ENCODE measurements around the gene CCSER2.
"Not testable (repeated sequence)": the region's sequence is repeated elsewhere in the genome, so short reads cannot be mapped to it uniquely, and the experiment has no call there.

CCSER2 gene

DNA sequence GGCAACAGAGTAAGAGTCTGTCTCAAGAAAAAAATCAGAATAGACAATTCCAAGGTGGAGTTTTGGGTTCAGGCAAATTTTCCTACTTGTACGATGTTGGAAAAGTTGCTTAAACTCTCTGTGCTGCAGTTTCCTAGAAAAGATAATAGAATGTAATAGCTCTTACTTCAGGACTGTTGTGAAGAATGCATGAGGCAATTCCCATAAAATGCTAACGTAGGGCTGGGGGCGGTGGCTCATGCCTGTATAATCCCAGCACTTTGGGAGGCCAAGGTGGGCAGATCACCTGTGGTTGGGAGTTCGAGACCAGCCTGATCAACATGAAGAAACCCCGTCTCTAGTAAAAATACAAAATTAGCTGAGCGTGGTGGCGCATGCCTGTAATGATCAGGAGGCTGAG, 121.0 kb downstream of the CCSER2 start:
- DNase-seq (ENCODE audit: low spot score): not testable (repeated sequence)

DNA sequence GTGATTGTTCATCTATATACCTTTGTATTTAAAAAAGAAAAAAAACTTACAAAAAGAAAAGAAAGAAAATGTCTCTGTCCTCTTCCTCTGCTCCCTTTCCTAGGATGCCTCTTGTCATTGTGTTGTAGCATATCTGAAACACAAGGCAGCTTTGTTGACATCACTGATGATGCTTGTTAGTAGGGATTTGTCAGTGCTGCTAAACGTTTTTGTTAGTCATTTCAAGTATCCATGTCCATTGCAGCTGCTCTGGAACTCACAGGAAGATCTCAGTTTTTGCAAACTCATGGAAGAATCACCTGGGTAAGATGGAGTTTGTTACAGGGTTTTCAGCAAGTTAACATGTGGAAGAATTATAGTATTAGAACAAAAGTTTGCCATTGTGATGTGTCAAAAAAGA, 123.6 kb downstream of the CCSER2 start:
- DNase-seq (ENCODE audit: low spot score): no peak

DNA sequence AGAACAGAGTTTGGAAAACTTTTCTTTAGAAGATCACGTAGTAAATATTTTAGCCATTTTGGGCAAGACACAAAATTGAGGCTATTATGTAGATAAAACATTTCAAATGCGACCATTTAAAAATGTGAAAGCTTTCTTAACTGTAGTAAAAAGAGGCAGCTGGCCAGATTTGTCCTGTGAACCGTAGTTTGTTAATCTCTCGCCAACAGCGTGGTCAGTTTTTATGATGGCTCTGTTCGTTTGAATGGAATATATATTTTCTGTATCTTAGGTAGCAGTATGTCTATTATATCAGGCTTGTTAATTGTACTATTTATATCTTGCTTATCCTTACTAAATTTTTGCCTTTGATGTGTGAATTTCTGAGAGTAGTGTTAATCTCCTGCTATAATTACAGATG, 124.9 kb downstream of the CCSER2 start:
- DNase-seq (ENCODE audit: low spot score): no peak

DNA sequence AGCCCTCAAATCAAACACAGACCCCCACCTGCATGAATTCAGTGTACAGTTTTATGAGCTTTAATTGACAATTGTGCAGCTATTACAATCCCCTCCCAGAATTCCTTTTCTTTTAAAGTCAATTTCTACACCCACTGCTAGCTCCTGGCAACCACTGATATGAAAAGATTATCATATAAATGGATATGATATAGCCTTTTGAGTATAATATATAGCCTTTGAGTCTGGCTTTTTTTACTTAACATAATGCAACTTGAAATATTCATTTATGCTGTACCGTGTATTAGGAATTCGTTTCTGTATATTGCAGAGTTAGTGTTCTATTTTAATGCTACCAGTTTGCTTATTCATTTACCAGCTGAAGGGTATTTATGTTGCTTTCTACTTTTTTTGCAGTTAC, 127.7 kb downstream of the CCSER2 start:
- DNase-seq (ENCODE audit: low spot score): no peak

DNA sequence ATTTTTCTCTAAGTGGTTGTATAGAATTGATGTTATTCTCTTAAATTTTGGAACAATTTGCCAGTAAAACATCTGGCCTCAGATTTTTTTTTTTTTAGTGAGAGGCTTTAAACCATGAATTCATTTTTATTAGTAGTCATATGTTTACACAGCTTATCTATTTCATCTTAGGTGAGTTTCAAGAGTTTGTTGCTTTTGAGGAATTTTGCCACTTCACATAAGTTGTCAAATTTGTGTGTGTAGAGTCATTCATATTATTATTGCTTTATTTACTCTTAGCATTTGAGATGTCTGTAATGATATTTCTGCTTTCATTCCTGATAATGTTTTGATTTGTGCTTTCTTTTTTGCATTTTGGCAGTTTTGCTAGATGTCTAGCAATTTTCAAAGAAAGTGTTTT, 132.1 kb downstream of the CCSER2 start:
- DNase-seq (ENCODE audit: low spot score): no peak

DNA sequence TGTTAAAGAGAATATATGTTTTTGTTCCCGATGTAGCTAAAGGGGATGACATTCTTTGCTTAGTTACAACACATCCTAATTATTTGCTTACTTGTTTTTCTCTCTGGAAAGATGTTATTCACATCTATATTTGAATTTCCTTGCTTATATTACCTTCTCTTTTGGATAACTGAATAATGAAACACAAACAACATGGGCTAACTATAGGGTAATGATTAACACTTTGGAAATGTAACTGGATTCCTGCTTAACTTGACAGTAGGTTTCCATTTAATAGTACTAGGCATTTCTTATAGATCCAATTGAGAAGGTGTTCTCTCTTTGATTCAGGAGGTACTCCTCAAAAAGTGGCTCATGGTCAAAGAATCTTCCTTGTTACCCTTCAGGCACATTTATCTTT, 141.1 kb downstream of the CCSER2 start:
- no peak for DNase-seq (ENCODE audit: low spot score)

DNA sequence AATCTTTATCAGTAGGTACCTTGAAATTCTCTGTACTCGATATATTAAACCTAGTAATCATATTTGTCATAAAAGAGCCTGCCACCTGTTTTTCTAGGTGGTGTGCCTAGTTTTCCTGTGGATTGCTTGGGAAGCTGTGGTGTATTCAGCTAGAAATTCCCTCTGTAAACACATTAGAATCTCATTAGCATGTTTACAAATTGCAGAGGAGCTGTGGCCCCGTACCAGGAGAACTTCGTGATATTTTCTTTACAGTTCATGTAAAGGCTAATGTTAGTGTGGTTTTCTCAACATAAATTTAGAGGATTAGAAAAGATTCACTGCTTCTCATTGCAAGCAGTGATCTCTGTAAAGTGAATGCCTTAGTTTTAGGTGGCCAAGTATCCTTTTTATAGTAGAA, 144.7 kb downstream of the CCSER2 start:
- no peak for DNase-seq (ENCODE audit: low spot score)

DNA sequence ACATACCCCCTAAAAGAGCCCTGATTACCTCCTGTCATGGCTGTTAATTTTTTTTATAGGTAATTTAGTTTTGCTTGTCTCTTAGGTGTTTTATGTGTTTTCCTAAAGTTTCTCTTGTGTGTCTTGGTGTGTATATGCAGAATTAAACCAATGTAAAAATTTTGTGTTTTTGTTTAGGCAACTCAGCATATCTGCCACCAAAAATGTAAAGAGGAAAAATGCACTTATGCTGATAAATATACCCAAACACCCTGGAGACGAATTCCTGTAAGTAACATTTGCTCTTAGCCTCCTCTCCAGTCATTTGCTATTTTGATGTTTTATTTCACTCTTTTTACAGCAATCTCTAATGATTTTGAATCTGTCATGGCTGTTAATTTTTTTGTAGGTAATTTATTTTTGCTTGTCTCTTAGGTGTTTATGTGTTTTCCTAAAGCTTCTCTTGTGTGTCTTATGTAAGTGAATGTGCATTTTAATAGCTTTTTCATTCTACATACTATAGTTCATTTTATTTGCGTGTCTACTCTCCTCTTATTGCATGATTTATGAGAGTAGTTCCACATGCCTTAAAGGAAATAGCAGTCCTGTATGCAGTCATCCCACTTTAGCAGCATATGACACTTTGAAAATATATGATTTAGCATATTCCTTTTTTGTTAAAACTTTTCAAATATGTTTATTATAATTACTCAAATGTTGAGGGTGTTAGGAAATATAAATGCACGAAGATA, 149.2 kb downstream of the CCSER2 start:
- no peak for DNase-seq (ENCODE audit: low spot score)

DNA sequence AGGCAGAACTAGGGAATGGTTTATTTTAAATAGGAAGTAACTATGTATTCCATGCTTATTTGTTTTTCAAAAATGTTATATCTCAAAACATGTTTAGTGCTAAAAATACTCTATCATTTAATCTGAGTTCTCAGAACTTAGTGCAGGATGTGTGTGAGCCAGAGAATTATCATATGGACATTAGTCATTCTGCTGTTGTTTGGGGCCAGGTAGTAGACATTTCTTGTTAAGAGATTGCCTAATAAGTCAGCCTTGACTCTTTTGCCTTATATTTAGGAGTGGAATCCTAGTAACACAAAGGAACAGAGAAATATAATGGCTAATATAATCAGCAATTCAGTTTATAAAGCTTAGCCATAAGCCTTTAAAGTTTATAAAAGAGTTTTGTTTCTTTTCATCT, 149.8 kb downstream of the CCSER2 start:
- DNase-seq (ENCODE audit: low spot score): no peak

DNA sequence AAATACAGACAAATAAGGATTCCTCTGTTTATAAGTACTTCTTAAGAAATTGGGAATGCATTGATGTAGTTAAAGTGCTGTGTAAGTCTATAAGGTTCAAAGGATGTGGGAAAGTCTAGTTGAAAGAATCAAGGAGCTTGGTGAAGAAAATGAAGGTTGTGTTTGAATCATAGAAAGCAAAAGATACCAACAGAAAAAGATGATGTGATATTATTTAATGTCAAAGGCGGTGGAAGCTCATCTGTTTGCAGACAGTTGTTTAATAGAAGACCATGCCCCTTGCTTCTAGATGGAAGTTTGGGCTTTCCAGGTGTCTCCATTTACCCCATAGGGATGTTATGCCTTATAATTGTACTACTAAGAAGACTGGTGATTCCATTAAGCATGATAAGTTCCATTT, 150.3 kb downstream of the CCSER2 start:
- no peak for DNase-seq (ENCODE audit: low spot score)

DNA sequence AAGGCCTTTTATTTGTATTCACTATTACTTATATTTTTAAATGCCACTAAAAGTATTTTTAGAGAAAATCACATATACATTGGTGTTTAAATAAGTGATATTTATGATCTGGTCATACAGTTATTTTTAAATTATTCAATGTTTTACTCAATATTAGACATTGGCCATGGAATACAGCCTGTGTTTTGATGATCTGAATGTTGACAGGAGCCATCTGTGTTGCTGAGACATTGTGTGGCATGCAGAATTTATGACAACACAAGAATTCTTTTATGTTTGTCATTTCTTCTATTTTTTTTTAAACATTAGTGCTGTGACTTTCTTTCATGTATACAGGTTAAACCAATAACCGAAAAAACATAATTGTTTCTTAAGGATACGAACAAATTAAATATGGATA, 156.2 kb downstream of the CCSER2 start:
- DNase-seq (ENCODE audit: low spot score): no peak

DNA sequence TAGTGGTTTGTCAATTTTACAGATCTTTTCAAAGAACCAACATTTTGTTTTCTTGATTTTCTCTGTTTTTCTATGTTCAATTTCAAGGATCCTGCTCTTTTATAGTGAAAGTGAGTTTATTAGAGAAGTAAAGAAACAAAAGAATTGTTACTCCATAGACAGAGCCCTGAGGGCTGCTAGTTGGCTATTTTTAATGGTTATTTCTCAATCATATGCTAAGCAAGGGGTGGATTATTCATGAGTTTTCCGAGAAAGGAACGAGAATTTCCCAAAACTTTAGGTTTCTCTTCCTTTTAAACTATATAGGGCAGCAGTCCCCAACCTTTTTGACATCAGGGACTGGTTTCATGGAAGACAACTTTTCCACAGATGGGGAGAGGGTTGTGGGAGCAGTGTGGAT, 165.0 kb downstream of the CCSER2 start:
- no peak for DNase-seq (ENCODE audit: low spot score)

DNA sequence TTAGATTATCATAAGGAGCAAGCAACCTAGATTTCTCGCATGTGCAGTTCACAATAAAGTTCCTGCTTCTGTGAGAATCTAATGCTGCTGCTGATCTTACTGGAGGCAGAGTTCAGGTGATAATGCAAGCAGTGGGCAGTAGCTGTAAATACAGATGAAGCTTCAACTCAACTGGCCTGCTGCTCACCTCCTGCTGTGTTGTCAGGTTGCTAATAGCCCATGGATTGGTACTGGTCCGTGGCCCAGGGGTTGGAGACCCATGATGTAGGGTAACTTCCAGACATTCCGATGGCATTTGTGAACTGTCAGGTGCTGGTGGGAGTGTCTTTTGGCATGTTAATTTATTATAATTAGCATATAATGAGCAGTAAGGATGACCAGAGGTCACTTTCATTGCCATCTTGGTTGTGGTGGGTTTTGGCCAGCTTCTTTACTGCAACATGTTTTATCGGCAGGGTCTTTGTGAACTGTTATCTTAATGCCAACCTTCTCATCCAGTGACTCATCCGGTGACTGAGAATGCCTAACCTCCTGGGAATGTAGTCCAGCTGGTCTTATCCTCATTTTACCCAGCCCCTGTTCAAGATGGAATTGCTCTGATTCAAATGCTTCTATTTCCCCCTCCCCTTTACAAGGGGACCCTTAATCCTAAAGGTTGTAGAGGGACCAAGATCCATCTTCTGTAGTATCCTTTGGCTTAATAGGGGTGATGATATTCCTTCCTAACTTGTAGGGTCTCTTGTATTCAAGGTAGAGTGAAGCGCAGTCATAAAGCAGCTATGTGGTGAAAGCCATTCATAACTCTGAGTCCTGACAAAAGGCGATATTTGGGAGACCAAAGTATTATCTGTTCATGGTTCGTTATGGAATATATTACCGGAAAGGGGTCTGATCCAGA, 165.8 kb downstream of the CCSER2 start:
- no peak for DNase-seq (ENCODE audit: low spot score)

DNA sequence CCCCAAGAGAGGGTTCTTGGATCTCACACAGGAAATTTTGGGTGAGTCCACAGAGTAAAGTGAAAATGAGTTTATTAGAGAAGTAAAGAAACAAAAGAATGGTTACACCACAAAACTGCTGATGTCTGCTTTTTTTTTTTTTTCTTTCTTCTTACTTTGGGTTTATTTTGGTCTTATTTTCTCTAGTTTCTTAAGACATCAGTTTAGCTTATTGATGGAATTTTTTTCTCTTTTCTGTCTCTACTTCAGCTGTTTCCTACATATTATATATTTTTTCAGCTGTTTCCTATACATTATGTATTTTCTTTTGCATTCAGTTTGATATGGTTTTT, 166.4 kb downstream of the CCSER2 start:
- no peak for DNase-seq (ENCODE audit: low spot score)

DNA sequence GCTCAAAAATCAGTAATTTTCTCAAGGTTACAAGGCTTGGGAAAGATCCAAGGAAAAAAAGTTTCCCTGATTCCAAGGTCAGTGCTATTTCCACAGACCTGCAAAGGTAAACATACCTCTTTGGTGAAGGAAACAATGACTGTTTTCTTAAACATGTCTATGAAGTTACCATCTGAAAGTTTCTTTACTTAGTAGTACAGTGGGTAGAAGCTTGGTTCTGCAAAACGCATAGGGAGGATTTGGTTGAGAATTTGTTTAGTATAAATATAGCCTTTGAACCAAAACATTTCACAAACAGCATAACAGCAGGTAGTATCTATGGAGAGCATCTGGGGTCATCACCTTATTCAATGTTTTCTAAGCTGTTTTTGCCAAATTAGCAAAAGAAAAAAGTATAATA, 169.6 kb downstream of the CCSER2 start:
- DNase-seq (ENCODE audit: low spot score): no peak

DNA sequence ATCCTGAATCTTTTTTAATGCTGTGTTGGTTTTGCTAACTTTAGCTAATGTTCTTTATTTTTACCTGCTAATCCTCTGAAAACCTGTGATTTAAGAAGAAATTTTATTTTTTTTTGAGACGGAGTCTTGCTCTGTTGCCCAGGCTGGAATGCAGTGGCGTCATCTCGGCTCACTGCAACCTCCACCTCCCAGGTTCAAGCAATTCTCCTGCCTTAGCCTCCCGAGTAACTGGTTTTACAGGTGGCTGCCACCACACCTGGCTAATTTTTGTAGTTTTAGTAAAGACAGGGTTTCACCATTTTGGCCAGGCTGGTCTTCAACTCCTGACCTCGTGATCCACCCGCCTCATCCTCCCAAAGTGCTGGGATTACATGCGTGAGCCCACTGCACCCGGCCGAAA, 170.7 kb downstream of the CCSER2 start:
- not testable (repeated sequence) for DNase-seq (ENCODE audit: low spot score)

DNA sequence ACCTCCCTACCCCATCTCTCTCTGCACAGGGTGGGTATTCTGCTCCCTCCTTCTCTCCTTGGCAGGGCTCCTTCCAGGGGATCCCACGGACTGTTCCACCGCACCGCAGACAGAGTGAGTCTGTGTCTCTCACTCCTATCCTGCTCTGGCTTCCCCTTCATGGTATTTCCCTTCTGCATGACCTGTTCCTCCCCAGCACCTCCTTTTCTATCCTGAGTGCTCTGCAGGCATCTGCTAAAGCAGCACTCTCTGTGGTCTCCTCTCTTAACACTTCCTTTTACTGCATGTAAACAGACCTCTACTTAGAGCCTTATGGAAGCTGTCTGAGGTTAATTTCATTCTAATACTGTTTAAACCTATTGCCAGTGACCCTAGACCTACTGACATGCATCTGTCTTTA, 171.5 kb downstream of the CCSER2 start:
- no peak for DNase-seq (ENCODE audit: low spot score)

DNA sequence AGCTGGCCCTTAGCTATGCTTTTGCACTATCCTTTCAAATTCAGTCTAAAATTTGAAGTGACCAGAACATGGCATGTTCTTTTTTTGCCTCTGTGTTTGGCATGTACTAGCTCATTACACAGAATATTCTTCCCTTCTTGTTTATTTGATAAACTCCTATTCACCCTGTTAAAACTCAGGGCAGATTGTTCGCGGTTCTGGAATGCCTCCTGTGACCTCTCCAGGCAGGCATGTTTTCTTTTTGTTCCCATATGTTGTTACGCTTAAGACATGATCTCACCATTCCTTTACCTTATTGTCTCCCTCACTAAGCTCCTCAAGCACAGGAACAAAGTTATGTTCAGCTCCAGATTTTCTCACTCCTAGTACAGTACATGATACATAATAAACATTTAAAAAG, 181.7 kb downstream of the CCSER2 start:
- no peak for DNase-seq (ENCODE audit: low spot score)

DNA sequence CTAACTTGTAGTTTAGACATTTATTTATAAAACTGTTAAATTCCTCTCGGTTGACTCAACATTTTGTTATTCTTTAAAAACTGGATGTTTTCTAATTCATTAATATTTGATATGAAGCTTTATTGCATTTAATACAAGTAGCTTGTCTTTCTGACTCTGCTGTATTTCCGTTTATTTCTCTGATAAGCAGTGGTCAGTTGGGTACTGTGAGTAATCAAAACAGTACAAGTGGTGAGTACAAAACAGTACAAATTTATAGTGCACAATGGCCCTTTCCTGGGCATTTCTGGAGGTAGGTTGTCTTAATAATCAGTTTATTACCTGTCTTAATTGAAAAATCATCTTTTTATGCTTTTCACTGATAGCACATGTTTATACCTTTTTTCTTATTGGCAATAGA, 182.7 kb downstream of the CCSER2 start:
- DNase-seq (ENCODE audit: low spot score): no peak

DNA sequence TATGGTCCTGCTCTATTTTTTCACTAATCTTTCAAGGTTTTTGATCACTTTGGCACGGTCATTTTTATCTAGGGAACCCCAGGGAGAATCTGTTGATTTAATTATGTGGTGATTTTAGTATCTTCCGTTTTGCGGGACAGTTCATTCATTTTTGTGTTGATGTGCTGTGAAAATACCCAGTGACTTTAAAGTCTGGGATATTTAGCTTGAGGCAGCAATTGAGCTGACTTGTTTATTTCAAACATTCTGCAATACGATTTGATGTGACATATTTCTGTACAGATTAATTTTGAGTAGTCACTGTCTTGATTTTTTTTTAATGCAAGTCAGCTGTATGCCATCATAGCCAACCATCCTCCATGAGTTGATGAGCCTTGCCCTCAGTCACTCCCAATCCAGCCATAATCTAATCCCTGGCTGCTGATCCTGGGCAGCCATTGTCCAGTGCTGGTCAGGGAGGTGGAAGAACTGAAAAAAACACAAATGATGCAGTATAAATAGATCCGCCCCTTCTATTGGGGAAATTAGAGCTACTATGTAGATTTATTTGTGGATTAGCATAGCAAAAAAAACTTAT, 183.4 kb downstream of the CCSER2 start:
- DNase-seq (ENCODE audit: low spot score): no peak

DNA sequence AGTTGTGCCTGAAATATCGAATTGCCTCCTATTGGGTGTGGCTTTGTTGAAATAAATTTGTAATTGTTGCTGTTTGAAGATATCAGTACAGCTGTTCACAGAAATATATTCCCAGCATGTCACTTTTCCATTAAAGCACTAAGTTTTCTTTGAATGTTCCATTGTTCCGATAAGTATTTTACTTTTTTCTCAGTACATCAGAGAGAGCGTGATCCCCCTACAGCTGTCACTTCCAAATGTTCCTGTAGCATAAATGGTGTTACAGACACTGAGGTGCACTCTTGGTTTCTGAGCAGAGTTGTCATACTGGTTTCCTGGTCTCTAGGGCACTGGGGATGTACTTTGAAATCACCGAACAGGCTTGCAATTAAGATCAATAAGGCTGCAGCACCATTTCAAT, 189.2 kb downstream of the CCSER2 start:
- no peak for DNase-seq (ENCODE audit: low spot score)

DNA sequence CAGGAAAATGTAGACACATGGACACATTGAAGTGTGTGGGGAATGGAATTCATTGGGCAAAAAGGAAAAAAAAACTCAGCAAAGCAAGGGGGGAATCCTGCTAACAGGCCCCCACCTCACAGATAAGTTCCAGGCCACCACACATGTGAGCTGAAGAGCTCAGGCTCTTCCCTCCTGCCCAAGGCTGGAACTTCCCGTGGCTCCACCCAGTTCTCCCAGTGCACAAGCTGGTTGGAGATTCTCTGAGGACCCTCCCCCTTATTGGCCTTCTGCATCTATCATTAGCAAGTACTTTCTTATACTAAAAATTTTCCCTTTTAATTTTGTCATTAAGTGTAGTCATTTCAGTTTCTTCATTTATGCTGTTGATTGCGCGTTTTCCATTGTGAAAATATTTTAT, 190.8 kb downstream of the CCSER2 start:
- no peak for DNase-seq (ENCODE audit: low spot score)

DNA sequence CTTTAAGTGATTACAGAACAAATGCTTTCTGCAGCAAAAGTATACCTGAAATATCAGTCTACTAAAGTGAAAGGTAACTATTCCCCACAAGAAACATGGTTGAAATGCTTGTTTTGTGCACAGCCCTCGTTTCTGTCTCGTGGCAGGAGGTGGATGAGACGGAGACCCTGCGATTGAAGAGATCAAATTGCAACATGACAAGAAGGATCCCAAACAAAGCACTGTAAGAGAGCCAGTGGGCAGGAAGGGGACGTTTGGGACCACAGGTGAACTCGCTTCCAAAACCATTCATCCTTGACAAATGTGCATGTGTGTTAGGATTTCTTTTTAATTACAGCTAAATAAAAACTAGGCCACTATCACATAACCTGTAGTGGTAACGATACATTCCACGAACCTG, 192.6 kb downstream of the CCSER2 start:
- DNase-seq (ENCODE audit: low spot score): no peak

Data from ecto neural progenitor cell (in vitro differentiated cells).